DOHH2 (cell line): Measurements from ENCODE around the gene PDLIM7.

Experiments used
- EZH2phosphoT487 ChIP-seq: fragments of 200-600 bp; sonication (generic); IDR thresholded peaks from 2 replicates; pipeline ENCODE4 v1.6.1; 2017; ENCODE audit warnings: borderline replicate concordance, mild to moderate bottlenecking, antibody characterized with exemption, low read length, moderate library complexity, mixed read lengths
- TF ChIP-seq, protein P1 (sequence below): fragments of 200-600 bp; sonication (generic); IDR thresholded peaks from one replicate; pipeline ENCODE4 v1.5.1; 2014; ENCODE audit warnings: antibody characterized with exemption, mild to moderate bottlenecking, low read depth, low read length; ENCODE audit not compliant: poor library complexity, severe bottlenecking

DNA sequence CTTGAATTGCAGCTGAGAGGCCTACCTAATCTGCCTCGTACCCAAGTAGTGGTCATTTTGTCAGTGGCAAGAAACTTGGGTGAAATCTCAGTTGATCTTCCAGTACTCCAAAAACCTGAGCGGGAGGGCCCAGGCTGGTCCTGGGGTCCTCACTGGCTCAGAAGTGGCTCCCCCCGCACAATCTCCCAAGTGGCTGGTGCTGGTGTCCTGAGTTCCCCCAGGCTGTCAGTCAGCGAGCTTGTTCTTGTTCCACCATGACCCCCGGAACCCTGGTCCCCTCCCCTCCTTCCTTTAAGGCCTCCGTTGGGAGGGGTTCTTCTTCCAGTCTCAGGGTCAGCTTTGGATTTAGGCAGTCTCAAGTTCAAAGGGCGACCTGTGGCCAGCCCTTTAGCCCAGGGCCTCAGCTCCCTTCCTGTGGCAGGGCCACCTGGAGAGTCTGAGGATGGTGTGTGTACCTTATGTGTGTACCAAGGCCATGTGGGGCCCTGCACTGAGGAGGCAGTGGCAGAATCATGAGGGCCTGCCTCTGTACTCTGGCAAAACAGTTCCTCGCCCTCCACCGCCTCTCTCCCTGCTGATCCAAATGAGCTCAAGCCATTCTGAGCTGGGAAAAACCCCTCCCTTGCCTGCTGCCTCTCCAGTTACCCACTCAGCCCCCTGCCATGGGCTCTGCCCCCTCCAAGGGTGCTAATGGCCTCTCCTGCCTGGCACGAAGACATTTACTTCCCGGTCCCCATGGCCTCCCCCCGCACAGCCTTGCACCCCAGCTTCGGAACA, 19.5 kb downstream of the PDLIM7 start:
- TF ChIP-seq, protein P1, sequence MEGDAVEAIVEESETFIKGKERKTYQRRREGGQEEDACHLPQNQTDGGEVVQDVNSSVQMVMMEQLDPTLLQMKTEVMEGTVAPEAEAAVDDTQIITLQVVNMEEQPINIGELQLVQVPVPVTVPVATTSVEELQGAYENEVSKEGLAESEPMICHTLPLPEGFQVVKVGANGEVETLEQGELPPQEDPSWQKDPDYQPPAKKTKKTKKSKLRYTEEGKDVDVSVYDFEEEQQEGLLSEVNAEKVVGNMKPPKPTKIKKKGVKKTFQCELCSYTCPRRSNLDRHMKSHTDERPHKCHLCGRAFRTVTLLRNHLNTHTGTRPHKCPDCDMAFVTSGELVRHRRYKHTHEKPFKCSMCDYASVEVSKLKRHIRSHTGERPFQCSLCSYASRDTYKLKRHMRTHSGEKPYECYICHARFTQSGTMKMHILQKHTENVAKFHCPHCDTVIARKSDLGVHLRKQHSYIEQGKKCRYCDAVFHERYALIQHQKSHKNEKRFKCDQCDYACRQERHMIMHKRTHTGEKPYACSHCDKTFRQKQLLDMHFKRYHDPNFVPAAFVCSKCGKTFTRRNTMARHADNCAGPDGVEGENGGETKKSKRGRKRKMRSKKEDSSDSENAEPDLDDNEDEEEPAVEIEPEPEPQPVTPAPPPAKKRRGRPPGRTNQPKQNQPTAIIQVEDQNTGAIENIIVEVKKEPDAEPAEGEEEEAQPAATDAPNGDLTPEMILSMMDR = no peak
- no peak for TF ChIP-seq EZH2phosphoT487
